SKM-1 (cell line): ENCODE measurements around the gene OR2H1.

ENCODE experiments used
- DNase-seq: peaks from one replicate; lab custom pipeline; 2025; ENCODE audit not compliant: unreplicated experiment; lab: John Stamatoyannopoulos, UW

OR2H1 gene

GRCh38 chr6:29509711-29510110 is 52.8 kb downstream of the OR2H1 start:
- DNase-seq: no peak

- DNase-seq: no peak
These were observed 53.2 kb downstream of the OR2H1 start for GRCh38 chr6:29510202-29510601.

GRCh38 chr6:29510746-29511300 is 53.9 kb downstream of the OR2H1 start:
- no peak for DNase-seq
